ENCODE measurements around the gene RPS6KA6.

RPS6KA6 gene

GRCh38 chrX:84187533-84188319 is at the start of gene RPS6KA6:
RPS6KA6 (minus strand) TSS chrX:84188199; CDS start chrX:84187899, 300 bp downstream.
- TF ChIP-seq GATA1 (IDR thresholded peaks at IDR 0.05; ENCODE audit: low read depth, low read length) (no peak), POLR2A (IDR thresholded peaks at IDR 0.05; ENCODE audit: low read length) (no peak)
- DNase-seq: no peak

DNA sequence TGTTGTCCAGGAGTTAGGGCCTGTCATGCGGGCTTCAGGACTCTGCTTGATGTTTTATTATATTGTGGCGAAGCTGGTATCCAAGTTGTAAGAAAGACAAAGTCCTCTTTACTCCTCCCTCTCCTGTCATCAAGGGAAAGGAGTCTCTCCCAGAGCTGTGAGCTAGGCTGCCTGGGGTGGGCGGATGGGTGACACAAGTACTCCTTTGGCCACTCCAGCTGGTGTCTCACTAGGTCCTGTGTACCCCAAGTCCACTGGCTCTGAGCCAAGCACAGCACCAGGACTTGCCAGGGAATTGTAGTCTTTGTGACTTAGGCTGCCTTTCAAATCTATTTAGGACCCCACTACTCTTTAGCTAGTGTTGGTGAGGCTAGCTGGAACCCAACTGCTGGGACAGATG is 36.7 kb upstream of the RPS6KA6 start:
- no peak for TF ChIP-seq POLR2A (IDR thresholded peaks at IDR 0.05; ENCODE audit: low read length)
- TF ChIP-seq GATA1 (IDR thresholded peaks at IDR 0.05; ENCODE audit: low read depth, low read length): no peak

GRCh38 chrX:84223261-84223660 is 35.3 kb upstream of the RPS6KA6 start:
- no peak for DNase-seq
- TF ChIP-seq POLR2A (IDR thresholded peaks at IDR 0.05; ENCODE audit: low read length): no peak
- no peak for TF ChIP-seq GATA1 (IDR thresholded peaks at IDR 0.05; ENCODE audit: low read depth, low read length)

More for the DNA sequence above, 36.7 kb upstream of the RPS6KA6 start:
- DNase-seq: no peak

DNA sequence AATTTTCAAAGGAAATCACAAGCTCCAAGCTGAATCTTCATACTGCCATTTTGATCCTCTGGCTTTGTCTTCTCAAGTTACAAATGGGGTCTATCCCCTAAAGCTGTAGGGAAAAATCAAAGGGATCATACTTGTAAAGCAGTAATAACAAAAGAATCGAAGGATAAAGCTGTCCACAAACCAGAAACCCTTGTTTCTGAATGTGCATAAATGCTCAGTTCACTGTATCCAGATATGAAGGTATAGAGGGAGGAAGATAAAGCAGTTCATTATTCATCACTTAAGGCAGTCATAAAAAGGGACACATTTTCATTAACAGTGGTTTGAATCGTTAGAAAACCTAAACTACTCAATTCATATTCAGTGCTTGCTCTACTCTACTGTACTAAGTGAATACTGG is 33.2 kb upstream of the RPS6KA6 start:
- DNase-seq: no peak
- TF ChIP-seq GATA1 (IDR thresholded peaks at IDR 0.05; ENCODE audit: low read depth, low read length) (no peak), POLR2A (IDR thresholded peaks at IDR 0.05; ENCODE audit: low read length) (no peak)

GRCh38 chrX:84219551-84219950 is 31.6 kb upstream of the RPS6KA6 start:
- no peak for TF ChIP-seq GATA1 (IDR thresholded peaks at IDR 0.05; ENCODE audit: low read depth, low read length)
- no peak for TF ChIP-seq POLR2A (IDR thresholded peaks at IDR 0.05; ENCODE audit: low read length)
- no peak for DNase-seq

- no peak for DNase-seq
- no peak for TF ChIP-seq POLR2A (IDR thresholded peaks at IDR 0.05; ENCODE audit: low read length)
- TF ChIP-seq GATA1 (IDR thresholded peaks at IDR 0.05; ENCODE audit: low read depth, low read length): no peak
Measured at GRCh38 chrX:84218726-84219125, 30.7 kb upstream of the RPS6KA6 start.

DNA sequence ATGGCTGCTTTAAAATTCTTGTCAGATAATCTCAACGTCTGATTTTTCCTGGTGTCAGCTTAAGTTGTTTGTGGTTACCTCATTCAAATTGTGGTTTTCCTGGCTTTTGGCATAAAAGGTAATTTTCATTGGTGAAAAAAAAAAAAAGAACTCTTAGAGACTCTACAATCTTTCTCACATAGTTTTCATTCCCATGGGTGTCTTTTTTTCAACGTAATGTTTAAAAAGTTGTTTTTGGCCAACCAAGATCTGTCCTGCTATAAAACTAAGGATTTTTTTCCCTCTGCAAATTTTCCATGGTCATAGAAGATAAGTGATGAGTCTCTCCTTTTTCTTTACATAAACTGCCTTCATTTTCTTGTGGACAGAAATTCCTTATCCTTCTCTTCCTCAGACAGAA is 28.9 kb upstream of the RPS6KA6 start:
- DNase-seq: no peak
- TF ChIP-seq POLR2A (IDR thresholded peaks at IDR 0.05; ENCODE audit: low read length) (no peak), GATA1 (IDR thresholded peaks at IDR 0.05; ENCODE audit: low read depth, low read length) (no peak)

- no peak for DNase-seq
- no peak for TF ChIP-seq POLR2A (IDR thresholded peaks at IDR 0.05; ENCODE audit: low read length)
- no peak for TF ChIP-seq GATA1 (IDR thresholded peaks at IDR 0.05; ENCODE audit: low read depth, low read length)
Measured at GRCh38 chrX:84216406-84216805, 28.4 kb upstream of the RPS6KA6 start.

- TF ChIP-seq POLR2A (IDR thresholded peaks at IDR 0.05; ENCODE audit: low read length): no peak
- no peak for TF ChIP-seq GATA1 (IDR thresholded peaks at IDR 0.05; ENCODE audit: low read depth, low read length)
- no peak for DNase-seq
Measured at GRCh38 chrX:84205276-84205675, 17.3 kb upstream of the RPS6KA6 start.

DNA sequence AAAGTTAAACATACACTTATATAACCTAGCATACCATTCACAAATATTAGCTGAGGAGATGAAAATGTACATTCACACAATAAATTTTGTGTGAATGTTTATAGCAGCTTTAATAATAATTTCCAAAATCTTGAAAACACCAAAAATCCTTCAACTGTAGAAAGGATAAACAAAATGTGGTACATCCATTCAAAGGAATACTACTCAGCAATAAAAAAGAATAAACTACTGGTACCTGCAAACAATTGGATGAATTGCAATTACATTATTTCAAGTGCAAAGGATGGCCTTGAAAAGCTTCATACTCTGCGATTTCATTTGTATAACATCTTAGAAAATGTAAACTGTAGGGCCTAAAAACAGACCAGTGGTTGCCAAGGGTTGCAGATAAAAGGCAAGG is 11.7 kb upstream of the RPS6KA6 start:
- DNase-seq: no peak
- no peak for TF ChIP-seq POLR2A (IDR thresholded peaks at IDR 0.05; ENCODE audit: low read length)
- no peak for TF ChIP-seq GATA1 (IDR thresholded peaks at IDR 0.05; ENCODE audit: low read depth, low read length)

DNA sequence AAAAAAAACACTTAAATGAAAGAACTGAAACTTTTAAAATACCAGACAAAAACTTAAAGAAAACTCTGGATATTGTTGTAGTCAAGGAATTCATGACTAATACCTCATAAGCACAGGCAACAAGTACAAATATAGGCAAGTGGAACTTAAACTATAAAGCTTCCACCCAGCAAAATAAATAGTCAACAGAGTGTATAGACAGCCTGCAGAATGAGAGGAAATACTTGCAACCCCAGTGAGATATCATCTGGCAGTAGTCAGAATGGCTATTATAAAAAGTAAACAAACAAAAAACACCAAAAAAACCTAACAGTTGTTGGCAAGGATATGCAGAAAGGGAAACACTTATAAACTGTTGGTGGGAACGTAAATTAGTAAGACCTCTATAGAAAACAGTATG is 9.6 kb upstream of the RPS6KA6 start:
- DNase-seq: no peak
- TF ChIP-seq POLR2A (IDR thresholded peaks at IDR 0.05; ENCODE audit: low read length) (no peak), GATA1 (IDR thresholded peaks at IDR 0.05; ENCODE audit: low read depth, low read length) (no peak)

DNA sequence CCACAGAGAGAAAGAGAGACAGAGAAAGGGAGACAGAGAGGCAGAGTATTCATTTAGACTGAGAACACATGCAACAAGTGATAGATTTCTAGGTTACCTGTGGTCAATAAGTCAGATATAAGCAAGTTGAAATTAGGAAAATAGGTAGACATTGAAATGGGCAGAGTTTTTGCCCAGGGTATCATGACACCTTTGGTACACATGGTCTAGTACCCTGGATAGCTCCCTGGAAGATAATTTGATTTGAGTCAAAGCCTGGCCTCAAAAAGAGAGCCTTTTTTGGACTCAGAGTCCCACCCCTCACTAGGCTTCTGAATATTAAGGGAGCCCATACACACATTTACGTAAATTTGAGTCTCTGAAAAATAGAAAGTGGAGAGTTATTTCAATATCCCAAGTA is 4.0 kb upstream of the RPS6KA6 start:
- no peak for TF ChIP-seq GATA1 (IDR thresholded peaks at IDR 0.05; ENCODE audit: low read depth, low read length)
- TF ChIP-seq POLR2A (IDR thresholded peaks at IDR 0.05; ENCODE audit: low read length): no peak
- no peak for DNase-seq

DNA sequence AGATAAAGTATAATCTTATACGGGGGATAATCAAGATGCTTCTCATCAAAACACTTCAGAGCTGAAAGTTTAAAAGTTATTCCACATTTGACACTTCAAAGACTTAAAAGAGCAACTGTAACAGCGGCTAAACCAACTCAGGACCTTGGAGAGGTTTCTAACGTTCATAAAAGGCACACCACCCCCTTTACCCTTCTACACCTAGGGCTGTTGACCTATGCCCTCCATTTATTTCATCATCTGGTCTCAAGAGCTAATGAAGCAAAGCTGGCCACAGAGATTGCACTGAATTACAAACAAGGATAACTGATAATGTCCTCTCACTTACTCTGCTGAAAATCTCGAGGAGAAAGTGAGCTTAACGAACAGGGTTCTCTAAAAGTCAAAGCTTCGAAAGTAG is 1.1 kb upstream of the RPS6KA6 start:
- DNase-seq: no peak
- TF ChIP-seq GATA1 (IDR thresholded peaks at IDR 0.05; ENCODE audit: low read depth, low read length) (no peak), POLR2A (IDR thresholded peaks at IDR 0.05; ENCODE audit: low read length) (no peak)

DNA sequence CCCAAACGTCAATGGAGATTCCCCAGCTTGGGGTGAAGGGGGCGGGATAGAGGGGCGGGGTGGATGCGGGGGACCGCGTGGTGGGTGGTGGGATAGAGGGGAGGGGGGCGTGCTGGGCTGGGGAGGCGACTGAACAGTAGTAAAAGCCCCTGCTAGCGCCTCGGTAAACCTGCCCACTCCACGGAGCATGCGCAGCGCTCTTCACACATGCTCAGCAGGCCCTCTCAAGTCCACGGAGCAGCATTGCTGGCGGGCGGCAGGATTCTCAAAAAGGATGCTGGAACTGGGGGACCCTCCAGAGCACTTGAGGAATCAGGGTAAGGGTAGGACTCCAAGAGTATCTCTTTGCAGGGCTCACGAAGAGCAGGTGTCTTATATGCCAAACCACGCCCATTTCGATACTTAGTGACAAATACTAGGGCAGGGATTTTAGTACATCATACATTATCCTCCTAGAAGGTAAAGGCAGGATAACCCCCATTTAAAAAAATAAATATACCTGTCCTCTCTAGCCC is 378 bp upstream of the RPS6KA6 start:
- no peak for TF ChIP-seq POLR2A (IDR thresholded peaks at IDR 0.05; ENCODE audit: low read length)
- no peak for TF ChIP-seq GATA1 (IDR thresholded peaks at IDR 0.05; ENCODE audit: low read depth, low read length)
- DNase-seq: no peak
